NCI-H1694 treated with DMSO at 0.1 percent for 48 hours (cell line): ENCODE measurements around the gene ADAMTS1.
"Not testable (repeated sequence)": the region's sequence is repeated elsewhere in the genome, so short reads cannot be mapped to it uniquely, and the experiment has no call there.

Source experiments
- DNase-seq: peaks from one replicate; lab custom pipeline; 2025; lab: John Stamatoyannopoulos, UW

ADAMTS1 gene

DNA sequence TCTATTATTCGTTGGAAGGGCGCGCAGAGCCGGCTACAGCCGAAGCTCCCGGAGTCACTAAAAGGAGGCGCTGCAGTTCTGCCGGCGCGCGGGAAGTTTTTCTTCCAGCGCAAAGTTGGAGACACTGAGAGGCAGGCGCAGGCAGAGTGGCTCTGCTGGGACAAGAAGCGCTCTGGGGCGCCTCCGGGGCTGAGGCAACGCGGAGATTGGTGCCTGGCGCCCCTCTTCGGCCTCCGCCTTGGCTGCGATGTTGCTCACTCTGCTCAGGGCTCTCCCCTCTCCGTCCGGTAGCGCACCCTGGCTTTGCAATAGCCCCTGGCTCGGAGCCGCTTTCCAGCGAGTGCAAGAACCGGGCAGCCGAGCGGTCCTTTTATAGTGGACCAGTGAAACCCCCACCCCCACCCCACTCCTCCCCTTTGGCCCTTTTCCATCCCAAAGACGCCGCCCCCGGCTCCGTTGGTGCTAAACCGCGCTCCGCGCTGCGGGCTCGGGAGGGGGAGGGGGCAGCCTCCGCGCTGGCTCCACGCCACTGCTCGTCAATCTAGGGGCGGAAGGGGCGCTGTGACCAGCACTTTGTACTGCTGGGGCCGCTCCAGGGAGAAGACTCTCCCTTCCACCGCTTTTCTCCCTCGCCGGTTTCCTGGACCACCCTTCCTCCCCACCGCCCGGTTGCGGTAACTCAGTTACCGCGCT is at the start of gene ADAMTS1:
Gene ADAMTS1, minus strand, starts transcription at position 344 of the 693 bp plus-strand sequence. CDS start 455 bp downstream, outside the sequence.
- peak; percentile 54 for DNase-seq

DNA sequence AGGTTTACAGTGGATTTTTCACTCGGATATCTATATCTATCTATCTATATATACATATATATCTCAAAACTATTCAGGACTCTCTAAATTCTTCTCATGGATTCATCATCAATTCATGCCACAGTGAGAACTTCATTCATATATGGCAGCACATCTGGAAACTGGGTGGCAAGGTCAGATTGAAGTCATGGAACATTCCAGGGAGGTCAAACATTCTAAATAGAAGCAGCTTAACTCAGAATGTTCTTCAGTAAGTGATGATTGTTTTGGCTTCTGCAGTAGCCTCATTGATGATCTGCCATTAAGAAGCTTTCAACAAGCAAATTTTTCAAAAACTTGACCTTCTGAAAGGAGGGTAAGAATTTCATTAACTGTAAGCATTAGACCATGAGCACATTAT is 46.9 kb upstream of the ADAMTS1 start:
- no peak for DNase-seq

DNA sequence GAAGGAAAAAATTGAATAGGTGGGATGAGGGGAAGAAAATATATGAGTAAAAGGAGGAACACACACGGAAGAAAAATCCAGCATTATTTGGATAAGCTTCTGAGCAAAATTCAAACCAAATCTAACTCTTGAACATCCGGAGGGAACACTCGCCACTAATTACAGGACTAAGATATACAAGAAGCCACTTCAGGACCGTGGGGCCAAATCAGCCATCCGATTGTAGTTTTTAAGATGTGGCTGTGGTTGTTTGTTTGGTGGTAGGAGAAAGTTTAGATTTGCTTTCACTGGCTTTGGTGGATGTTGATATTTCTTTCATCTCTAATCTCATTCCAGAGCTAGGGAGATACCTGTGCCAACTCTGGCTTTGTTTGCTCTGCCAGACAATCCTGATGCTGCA is 43.7 kb upstream of the ADAMTS1 start:
- DNase-seq: no peak

- DNase-seq: no peak
Observed at GRCh38 chr21:26888256-26888655, 43.0 kb upstream of the ADAMTS1 start.

- no peak for DNase-seq
Observed at GRCh38 chr21:26887251-26887650, 42.0 kb upstream of the ADAMTS1 start.

DNA sequence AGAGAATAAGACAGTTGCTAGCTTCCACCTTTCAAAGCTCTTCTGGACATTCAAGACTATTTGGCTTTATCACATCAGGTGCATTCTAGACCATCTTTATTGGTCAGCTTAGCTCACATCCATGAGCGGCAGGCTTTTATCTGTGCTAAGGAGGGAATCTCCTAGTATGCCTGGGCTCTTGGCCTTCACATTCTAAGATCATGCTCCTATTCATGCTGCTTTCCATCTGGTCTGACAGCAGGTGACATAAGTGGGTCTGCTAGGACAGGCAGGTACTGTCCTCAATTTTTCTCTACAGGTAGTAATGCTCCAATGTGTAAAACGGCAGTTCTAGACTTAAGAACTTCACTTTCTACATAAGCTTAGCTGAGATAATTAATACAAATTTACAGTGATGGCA is 39.2 kb upstream of the ADAMTS1 start:
- no peak for DNase-seq

DNA sequence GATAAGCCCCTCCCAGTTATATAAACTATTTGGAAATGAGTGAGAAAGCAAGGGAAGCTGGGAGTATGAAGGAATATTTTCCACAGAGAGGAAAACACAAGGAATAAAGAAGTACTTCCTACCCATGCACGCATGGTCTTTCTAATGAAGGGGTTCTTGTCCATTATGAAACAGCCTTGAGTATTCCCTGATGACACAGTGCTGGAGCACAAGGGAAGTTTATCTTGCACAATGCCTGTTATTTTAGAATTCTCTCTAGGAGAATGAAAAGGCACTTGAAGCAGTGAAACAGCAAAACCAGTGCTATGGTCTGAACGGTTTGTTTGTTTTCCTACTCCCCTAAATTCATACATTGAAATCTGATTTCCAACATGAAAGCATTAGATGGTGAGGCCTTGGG is 38.6 kb upstream of the ADAMTS1 start:
- no peak for DNase-seq

DNA sequence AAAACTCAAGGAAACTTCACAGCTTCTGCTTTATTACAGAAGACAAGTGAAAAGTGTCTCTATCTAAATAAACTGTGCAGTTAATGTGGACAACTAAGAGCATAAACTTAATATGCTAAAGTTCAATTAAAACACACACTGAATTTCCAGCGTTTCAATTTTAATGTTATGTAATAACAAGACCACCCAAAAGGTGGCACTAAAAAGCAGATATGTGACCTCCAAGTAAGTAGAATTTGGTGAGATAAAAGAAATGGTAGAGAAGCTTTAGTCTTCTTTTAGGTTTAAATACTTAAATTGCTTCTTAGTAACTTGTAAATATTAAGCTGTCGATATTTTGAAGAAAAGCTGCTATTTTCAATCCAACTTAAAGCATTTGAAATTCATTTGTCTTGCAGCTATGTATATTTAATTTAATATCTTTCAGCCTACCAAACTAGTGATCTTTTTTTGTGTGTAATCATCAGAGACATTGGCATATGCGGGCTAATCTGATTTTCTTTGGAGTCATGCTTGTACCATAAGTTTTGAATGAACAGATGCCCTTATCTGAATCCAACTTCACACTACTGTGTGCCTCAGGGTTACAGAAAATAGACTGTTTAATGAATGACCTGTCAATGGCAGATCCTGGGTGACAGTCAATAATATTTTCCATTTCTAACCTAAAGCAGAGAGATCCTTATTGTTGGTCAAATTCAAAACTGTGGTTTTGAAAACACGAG is 36.5 kb upstream of the ADAMTS1 start:
- DNase-seq: peak; percentile 75

DNA sequence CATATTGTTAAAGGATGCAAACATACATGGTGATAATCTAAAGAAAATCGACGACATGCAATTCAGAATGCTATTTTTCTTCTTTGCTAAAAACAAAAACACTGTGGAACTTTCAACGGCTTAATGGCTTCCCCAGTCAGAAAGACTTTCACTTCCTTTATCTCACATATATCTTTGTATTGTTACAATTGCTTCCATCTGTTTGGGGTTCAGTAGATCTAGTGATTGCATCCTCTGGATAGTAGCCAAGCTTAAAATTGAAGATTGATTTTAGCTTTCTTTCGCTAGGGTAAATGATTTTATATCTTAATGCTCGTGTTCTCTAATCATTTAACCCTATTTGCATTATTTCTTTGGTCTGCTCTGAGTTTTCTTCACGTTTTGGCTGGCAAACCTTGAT is 31.8 kb upstream of the ADAMTS1 start:
- DNase-seq: no peak

DNA sequence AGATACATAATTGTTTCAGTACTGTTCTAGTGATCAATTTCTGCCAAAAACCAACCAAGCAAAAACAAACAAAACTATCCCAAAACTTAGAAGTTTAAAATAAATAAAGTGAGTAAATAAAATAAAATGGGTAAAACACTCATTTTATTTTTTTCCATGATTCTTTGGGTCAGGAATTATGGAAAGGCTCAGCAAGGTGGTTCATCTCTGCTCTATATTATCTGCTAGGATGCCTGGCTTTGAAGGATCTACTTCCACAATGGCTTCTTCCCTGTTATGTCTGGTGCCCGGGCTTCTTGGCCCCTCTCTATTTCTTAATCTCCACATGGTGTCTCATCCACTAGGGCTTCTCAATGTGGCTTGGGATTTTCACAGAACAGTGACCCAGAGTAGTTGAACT is 29.1 kb upstream of the ADAMTS1 start:
- DNase-seq: no peak

DNA sequence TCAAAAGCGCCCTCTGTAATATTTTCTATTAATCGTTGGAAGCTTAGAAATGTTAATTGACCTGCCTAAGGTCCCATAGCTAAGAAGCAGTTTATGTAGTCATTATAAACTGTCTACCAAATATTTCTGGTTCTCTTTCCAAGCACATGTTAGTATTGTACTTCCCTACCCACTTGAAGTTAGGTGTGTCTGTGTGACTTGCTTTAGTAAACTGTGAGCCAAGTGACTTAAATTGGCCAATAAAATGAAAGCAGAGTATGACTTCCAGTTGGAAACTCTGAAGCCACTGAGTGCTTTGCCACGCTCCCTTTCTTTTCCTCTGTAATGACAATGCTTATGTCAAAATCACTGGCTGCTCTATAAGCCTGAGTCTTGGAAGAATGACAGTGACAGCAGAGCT is 20.6 kb upstream of the ADAMTS1 start:
- no peak for DNase-seq

GRCh38 chr21:26856871-26857350 is 11.7 kb upstream of the ADAMTS1 start:
- not testable (repeated sequence) for DNase-seq

GRCh38 chr21:26854695-26855094 is 9.5 kb upstream of the ADAMTS1 start:
- not testable (repeated sequence) for DNase-seq

- no peak for DNase-seq
Observed at GRCh38 chr21:26852423-26852822, 7.2 kb upstream of the ADAMTS1 start.

DNA sequence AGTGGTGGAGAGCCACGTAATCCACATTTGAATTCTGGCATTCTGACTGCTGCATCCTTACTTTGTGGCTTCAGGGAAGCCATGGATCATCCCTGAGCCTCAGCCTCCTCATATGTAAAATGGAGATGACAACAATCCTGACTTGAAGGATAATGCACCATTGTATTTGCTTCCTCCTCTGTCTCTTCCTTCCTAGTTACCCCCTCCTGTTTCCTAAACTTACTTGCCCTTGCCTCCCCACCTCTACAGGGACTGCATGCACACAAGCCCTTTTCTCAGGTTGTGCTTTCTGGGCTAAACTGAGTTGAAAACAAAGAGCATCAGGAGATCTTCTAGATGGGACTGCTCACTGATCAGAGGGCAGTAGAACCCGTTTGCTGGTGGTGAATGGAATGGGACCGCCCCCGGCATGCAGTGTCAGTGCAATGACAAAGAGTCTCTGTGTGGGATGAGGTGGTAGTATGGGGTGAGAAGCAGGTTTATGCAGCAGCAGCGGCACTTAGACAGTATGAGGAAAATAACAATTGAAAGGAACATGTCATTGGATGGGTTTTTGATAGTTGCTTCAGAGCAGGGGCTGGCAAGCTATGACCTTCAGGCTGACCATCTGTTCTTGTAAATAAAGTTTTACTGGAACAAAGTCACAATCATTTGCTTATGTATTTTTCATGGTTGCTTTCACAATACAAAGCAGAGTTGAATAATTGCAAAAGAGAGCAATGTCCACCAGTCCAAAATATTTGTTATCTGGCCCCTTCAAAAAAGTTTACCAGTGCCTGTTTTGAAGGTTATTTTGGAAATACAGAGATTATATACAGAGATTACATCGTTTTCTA is 6.1 kb upstream of the ADAMTS1 start:
- no peak for DNase-seq

DNA sequence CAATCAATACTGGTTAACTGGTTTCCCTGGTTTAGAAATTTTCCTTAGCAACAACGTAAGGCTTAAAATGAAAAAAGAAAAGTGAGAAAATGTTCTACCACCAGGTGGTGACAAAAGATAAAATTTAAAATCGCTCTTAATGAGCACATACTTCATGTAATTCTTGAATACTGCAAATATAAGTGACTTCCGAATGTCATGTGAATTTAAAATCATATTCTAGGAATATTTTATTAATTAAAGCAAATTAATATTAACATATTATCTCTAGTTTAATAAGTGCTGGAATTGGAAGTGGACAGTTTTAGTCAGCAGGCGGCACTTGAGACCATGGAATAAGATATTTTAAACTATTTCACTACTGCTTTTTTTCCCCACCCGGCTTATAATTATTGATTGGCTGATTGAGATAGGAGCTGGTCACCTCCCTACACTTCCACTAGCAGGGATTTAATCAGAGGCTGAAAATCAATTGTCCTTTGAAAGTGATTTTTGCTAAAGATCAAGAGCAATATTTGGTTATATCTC is 5.0 kb upstream of the ADAMTS1 start:
- peak; percentile 89 for DNase-seq

DNA sequence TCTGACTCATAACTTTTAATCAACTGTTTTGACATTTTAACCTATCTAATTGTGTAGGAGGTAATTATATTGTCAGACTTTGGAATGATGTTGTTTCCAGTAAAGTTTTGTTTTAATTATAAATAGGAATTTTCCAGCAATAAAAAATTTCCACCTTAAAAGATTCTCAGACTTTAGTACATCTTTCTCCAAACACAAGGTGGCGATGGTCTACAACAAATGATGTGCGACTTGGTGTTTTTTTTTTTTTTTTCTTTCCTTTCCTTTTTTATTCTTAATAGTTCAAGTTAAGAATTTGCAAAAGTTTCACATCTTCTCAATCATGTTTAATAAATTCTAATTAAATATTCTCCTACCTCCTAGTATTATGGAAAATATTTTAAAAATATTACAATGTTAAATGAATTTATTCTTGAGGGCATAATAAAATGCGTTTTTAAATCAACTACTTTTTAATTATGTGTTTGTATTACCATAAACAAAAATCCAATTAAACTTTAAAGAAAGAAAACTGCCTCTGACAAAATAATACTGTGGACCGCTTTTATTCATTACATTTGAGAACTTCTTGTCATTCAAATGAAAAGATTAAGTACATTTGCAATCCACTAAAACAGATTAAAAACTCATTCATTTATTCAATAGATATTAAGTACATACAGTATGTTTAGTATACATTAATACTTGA is 4.4 kb upstream of the ADAMTS1 start:
- peak; percentile 80 for DNase-seq

- DNase-seq: no peak
Observed at GRCh38 chr21:26847921-26848320, 2.7 kb upstream of the ADAMTS1 start.

- no peak for DNase-seq
Observed at GRCh38 chr21:26847002-26847401, 1.8 kb upstream of the ADAMTS1 start.

DNA sequence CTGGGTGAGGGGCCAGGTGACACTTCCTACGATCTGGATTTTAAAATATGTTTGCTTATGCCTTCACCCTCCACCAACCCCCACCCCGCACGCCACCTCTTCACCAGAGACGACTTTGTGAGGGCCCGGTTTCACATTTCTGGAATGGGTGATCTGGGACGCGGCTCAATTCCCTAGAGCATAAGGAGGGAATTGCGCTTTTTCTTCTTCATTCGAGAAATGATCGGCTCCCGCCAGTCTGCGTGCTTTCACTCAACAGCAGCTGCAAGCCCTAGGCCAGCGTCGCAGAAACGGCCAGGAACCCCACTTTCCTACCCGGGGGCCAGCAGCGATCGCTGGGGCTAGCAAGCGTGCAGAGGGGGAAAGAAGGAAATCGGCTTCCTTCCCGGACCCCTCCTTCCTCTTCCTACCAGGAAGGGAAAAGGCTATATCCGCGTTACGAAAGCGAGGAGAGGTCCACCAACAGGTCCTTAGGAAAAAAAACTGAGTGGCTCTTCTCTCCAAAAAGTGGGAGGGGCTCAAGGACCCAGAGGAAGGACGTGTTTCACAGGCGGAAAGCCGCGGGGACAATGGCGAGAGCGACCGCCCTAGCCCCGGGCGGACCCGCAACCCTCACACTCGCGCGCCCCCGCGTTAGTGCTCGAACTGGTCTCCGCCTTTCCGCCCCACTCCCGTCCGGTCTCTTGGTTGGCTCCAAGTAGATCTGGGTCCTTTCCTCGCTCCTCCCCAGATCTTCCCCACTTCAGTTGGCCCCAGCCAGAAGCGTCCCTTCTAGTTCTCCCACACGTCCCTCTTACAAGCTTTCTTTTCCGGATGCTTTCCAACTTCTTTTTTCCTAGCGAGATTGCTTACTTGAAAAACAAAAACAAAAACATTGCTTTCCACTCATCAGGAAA is 1.1 kb upstream of the ADAMTS1 start:
- DNase-seq: peak; percentile 38

GRCh38 chr21:26845759-26846035 is 488 bp upstream of the ADAMTS1 start:
- DNase-seq: no peak
